Stimulated activated CD4-positive, alpha-beta T cell treated with anti-CD3 and anti-CD28 coated beads, Interleukin-12 subunit alpha, Interleukin-12 subunit beta, amount 100 ng/mL, for 24 hours (primary cell): Measurements from ENCODE around the gene MRPS9.

Source experiments
- DNase-seq, 2 experiments: peaks; one replicate each; pipeline ENCODE4 v3.0.0-alpha.2; 2020; ENCODE audit warnings: low read depth in 2 of 2

MRPS9 gene

GRCh38 chr2:105037572-105038382, at the start of gene MRPS9:
Gene MRPS9 (plus strand): TSS chr2:105038069. CDS start chr2:105038093, 24 bp downstream.
- DNase-seq: peak; percentile 94 to 98

GRCh38 chr2:105005181-105005951, 32.5 kb upstream of the MRPS9 start:
- no peak for DNase-seq

GRCh38 chr2:105007367-105007766, 30.5 kb upstream of the MRPS9 start:
- DNase-seq: no peak

- no peak for DNase-seq
Measured at GRCh38 chr2:105032476-105032875, 5.4 kb upstream of the MRPS9 start.

- DNase-seq: no peak
Measured at GRCh38 chr2:105034170-105034569, 3.7 kb upstream of the MRPS9 start.

- DNase-seq: no peak
Measured at GRCh38 chr2:105038383-105039061, 653 bp downstream of the MRPS9 start.

- DNase-seq: no peak
Measured at GRCh38 chr2:105039559-105039958, 1.7 kb downstream of the MRPS9 start.

- DNase-seq: no peak
Measured at GRCh38 chr2:105042189-105042588, 4.3 kb downstream of the MRPS9 start.

- DNase-seq: no peak
Measured at GRCh38 chr2:105052773-105053172, 14.9 kb downstream of the MRPS9 start.

- no peak for DNase-seq
Measured at GRCh38 chr2:105055613-105056012, 17.7 kb downstream of the MRPS9 start.

GRCh38 chr2:105056245-105056644, 18.4 kb downstream of the MRPS9 start:
- DNase-seq: no peak

GRCh38 chr2:105057005-105057404, 19.1 kb downstream of the MRPS9 start:
- no peak for DNase-seq

- DNase-seq: no peak
Measured at GRCh38 chr2:105061560-105061959, 23.7 kb downstream of the MRPS9 start.

GRCh38 chr2:105062158-105062557, 24.3 kb downstream of the MRPS9 start:
- DNase-seq: no peak

- DNase-seq: no peak
Measured at GRCh38 chr2:105068387-105068786, 30.5 kb downstream of the MRPS9 start.

GRCh38 chr2:105068875-105069274, 31.0 kb downstream of the MRPS9 start:
- DNase-seq: no peak

GRCh38 chr2:105070010-105070865, 32.4 kb downstream of the MRPS9 start:
- DNase-seq: no peak

GRCh38 chr2:105071379-105071778, 33.5 kb downstream of the MRPS9 start:
- no peak for DNase-seq

- DNase-seq: no peak
Measured at GRCh38 chr2:105072039-105072438, 34.2 kb downstream of the MRPS9 start.

GRCh38 chr2:105073591-105073990, 35.7 kb downstream of the MRPS9 start:
- no peak for DNase-seq

- DNase-seq: no peak
Measured at GRCh38 chr2:105076121-105076520, 38.3 kb downstream of the MRPS9 start.
